Uterus (tissue), 4 donors: ENCODE results near the gene CD302. TPM values are rescaled to one million over a fixed set of nuclear protein-coding genes. Genes with fewer than 3 reads are reported as not detected.

Experiments used
- DNase-seq, 2 donors: peaks; one replicate each; pipeline ENCODE4 v3.0.0-alpha.2; 2019 to 2020
- H3K27ac ChIP-seq, 2 donors: fragments of 200-600 bp; sonication (generic); 1 replicate in 1 of 2; 2 replicates in 1 of 2; pipeline ENCODE4 v1.5.1; 2016 to 2018
- H3K27me3 ChIP-seq, 2 donors: fragments of 200-600 bp; sonication (generic); one replicate each; pipeline ENCODE4 v1.5.1; 2018 to 2019; ENCODE audit warnings: control low read depth in 1 of 2
- H3K36me3 ChIP-seq, 2 donors: fragments of 200-600 bp; sonication (generic); one replicate each; pipeline ENCODE4 v1.5.1; 2019; ENCODE audit warnings: control low read depth in 1 of 2
- H3K4me1 ChIP-seq, 2 donors: fragments of 200-600 bp; sonication (generic); one replicate each; pipeline ENCODE4 v1.5.1; 2018 to 2019; ENCODE audit warnings: control low read depth in 1 of 2
- H3K4me3 ChIP-seq, 2 donors: fragments of 200-600 bp; sonication (generic); 1 replicate in 1 of 2; 2 replicates in 1 of 2; pipeline ENCODE4 v1.5.1; 2018 to 2019; ENCODE audit warnings: mild to moderate bottlenecking in 1 of 2
- H3K9me3 ChIP-seq, 2 donors: fragments of 200-600 bp; sonication (generic); one replicate each; pipeline ENCODE4 v1.5.1; 2019; ENCODE audit warnings: control low read depth in 1 of 2
- POLR2A ChIP-seq, 2 donors: fragments of 450-650 bp; IDR thresholded peaks; one replicate each; pipeline ENCODE4 v1.6.1; 2016; ENCODE audit warnings: antibody characterized with exemption in 2 of 2, mild to moderate bottlenecking in 1 of 2, moderate library complexity in 1 of 2
- intact Hi-C: fragments of 100-400 bp; cut with DNase I; formaldehyde crosslinking; loops from one replicate; pipeline ENCODE4 v1.15.1; 2023; ENCODE audit warnings: low total_unique reads
- total RNA-seq, 4 donors: library from RNA; depleted of rRNA in 3 of 4; stranded (reverse); fragments of >200 nt in 3 of 4; gene quantifications; one replicate each; pipeline versions ENCODE4 v1.1.0 to v1.2.4, GENCODE V29; 2014 to 2023
- TF ChIP-seq, protein P1 (sequence below), 4 experiments: fragments of 200-600 bp in 2 of 4; fragments of 450-650 bp in 2 of 4; sonication (generic) in 2 of 4; IDR thresholded peaks; one replicate each; pipeline ENCODE4 v1.5.1; 2016 to 2019; ENCODE audit warnings: antibody characterized with exemption in 4 of 4, mild to moderate bottlenecking in 2 of 4, moderate library complexity in 1 of 4
- donor health status: DM: yes; HTN: yes; CAD: no.

CD302 gene
- total RNA-seq, 4 donors from 2014 or later = 31.8 to 103 (median 45.5) TPM

DNA sequence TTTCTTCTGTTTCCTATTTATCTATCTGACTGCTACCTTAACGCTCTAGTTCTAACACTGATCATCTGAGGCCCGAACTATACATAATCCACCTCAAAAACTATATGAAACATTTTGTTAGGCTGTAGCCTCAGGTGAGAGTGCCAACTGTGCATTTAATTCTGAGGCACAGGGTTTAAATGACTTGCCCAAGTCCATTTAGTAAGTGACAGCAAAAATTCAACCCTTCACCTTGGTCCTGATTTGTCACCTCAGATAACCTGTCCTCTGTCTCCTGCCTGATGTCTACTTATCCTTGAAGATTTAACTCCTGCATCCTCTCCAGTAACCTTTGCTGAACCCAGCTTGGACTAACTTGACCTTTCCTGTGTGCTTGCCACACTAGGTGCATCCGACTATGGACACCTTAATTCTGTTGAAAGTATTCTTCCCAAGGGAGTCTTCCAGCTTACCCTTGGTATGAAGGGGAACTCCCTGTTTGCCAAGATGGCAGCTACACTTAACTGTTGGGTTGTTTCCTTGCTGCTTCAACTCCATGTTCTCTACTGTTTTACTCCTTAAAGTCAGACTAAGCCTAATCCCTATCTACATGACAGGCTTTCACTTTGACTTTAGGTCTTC, 23.5 kb downstream of the CD302 start:
- Histone ChIP-seq H3K27ac (no peak overlapping the region), H3K4me1 (no peaks in the 10 kb centered on the region), H3K36me3 (no peaks in the 10 kb centered on the region), H3K9me3 (no peaks in the 10 kb centered on the region), H3K27me3 (no peaks in the 10 kb centered on the region), H3K4me3 (no peak overlapping the region)
- intact Hi-C loops = no loop called here
- DNase-seq = no peak
- TF ChIP-seq, protein P1, sequence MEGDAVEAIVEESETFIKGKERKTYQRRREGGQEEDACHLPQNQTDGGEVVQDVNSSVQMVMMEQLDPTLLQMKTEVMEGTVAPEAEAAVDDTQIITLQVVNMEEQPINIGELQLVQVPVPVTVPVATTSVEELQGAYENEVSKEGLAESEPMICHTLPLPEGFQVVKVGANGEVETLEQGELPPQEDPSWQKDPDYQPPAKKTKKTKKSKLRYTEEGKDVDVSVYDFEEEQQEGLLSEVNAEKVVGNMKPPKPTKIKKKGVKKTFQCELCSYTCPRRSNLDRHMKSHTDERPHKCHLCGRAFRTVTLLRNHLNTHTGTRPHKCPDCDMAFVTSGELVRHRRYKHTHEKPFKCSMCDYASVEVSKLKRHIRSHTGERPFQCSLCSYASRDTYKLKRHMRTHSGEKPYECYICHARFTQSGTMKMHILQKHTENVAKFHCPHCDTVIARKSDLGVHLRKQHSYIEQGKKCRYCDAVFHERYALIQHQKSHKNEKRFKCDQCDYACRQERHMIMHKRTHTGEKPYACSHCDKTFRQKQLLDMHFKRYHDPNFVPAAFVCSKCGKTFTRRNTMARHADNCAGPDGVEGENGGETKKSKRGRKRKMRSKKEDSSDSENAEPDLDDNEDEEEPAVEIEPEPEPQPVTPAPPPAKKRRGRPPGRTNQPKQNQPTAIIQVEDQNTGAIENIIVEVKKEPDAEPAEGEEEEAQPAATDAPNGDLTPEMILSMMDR (IDR thresholded peaks at IDR 0.05) = no peak
- no peak for TF ChIP-seq POLR2A (IDR thresholded peaks at IDR 0.05)

DNA sequence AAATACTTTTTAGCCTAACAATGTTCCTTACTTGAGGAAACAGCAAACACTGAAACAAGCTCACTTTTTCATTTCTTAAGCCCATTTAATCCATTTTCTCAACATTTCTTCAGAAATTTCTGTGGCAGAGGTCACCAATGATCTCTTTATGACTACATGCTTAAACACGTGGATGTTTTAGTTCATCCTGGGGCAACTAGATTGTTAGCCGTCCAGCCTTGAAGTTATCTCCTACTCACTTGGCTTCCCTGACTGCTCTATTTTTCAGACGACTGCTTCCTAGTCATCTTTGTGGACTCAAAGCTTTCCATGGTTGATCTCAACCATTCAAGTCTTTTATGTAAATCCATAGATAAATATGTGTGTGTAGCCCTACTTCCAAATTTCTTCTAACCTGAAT, 24.1 kb downstream of the CD302 start:
- no peaks in the 10 kb centered on the region for H3K36me3 ChIP-seq
- no peaks in the 10 kb centered on the region for H3K27me3 ChIP-seq
- intact Hi-C loops = no loop called here
- H3K9me3 ChIP-seq = no peaks in the 10 kb centered on the region
- no peak overlapping the region for H3K4me3 ChIP-seq
- H3K27ac ChIP-seq = no peak overlapping the region
- TF ChIP-seq POLR2A (IDR thresholded peaks at IDR 0.05) = no peak
- no peaks in the 10 kb centered on the region for H3K4me1 ChIP-seq
- no peak for DNase-seq

DNA sequence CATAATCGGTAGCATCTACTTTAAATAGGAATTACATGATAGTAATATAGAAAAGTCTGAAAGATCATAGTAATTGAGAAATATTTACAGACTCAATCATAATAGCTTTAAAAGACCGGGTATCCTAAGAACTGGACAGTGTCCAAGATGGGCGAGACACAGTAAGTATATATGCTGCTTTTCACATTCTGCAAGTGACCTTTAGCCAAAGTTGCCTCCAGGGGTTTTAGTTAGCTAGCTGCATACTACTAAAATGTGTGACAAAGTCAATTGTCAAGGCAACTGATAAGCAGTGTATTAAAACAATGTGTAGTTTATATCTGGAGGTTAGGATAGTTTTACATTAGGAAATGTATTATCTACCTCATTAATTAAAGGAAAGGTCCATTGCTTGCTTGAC, 24.6 kb downstream of the CD302 start:
- Histone ChIP-seq H3K4me1 (no peaks in the 10 kb centered on the region), H3K4me3 (no peak overlapping the region), H3K27ac (no peak overlapping the region), H3K9me3 (no peaks in the 10 kb centered on the region), H3K36me3 (no peaks in the 10 kb centered on the region), H3K27me3 (no peaks in the 10 kb centered on the region)
- intact Hi-C loops = no loop called here
- DNase-seq = no peak
- no peak for TF ChIP-seq POLR2A (IDR thresholded peaks at IDR 0.05)
- TF ChIP-seq, protein P1 (IDR thresholded peaks at IDR 0.05) = no peak

DNA sequence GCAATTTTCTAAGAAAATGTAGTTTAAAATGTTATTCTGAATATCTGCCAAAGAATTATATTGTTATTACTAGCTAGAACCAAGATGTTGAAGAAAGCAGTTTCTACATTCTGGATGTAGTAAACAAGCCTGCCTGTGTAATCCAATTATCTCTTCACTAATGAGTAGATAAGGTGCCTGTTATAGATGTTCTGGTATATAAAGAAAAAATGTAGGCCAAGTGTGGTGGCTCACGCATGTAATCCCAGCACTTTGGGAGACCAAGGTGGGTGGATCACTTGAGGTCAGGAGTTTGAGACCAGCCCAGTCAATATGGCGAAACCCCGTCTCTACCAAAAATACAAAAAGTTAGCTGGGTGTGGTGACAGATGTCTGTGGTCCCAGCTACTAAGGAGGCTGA, 28.9 kb downstream of the CD302 start:
- Histone ChIP-seq H3K4me3 (no peak overlapping the region), H3K27ac (no peak overlapping the region), H3K27me3 (no peaks in the 10 kb centered on the region), H3K36me3 (peaks cover 0 to 4% of the 10 kb centered on the region in 2 donors), H3K4me1 (no peaks in the 10 kb centered on the region), H3K9me3 (no peaks in the 10 kb centered on the region)
- no peak for TF ChIP-seq POLR2A (IDR thresholded peaks at IDR 0.05)
- TF ChIP-seq, protein P1 (IDR thresholded peaks at IDR 0.05) = no peak
- DNase-seq = no peak
- intact Hi-C loops = no loop called here

DNA sequence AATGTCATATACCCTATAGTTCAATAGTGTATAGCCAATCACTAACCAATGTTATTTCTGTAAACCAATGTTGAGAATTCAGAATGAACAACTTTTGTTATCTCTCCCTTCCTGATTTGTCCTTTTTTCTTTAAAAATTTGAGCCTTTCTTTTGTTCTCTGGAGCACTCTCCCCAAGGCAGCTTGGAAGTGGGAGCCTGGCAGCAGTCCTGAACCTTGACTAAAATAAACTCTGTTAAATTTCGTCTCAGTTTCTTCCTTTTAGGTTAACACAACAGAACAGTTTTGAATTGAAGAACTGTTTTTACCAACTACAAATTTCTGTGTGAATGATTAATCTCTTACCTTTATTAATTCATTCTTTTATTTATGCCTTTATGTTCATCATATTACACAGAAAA, 35.9 kb downstream of the CD302 start:
- no peak for TF ChIP-seq POLR2A (IDR thresholded peaks at IDR 0.05)
- TF ChIP-seq, protein P1 (IDR thresholded peaks at IDR 0.05) = no peak
- H3K9me3 ChIP-seq = no peaks in the 10 kb centered on the region
- no peak for DNase-seq
- no peaks in the 10 kb centered on the region for H3K36me3 ChIP-seq
- no peak overlapping the region for H3K27ac ChIP-seq
- H3K4me3 ChIP-seq = no peak overlapping the region
- intact Hi-C loops = no loop called here
- no peaks in the 10 kb centered on the region for H3K4me1 ChIP-seq
- no peaks in the 10 kb centered on the region for H3K27me3 ChIP-seq

DNA sequence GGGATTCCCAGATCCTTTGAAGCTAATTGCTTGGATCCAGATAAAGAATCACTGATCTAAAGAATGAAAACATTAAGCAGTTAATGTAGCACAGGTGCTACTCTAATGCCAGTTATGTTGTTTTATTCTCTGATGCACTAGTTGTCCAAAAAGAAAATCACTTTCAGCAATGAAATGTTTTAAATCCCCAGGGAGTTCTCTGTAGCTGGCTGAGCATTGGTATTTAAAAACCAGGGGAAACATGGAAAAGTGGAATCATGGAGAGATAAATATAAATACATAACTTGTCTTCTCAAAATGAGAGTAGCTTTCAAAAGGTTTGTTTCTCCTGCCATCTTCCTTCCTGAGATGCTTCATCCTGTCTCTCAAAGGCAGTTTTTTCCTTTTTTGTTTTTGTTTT, 37.7 kb downstream of the CD302 start:
- TF ChIP-seq POLR2A (IDR thresholded peaks at IDR 0.05) = no peak
- TF ChIP-seq, protein P1 (IDR thresholded peaks at IDR 0.05) = no peak
- no peak overlapping the region for H3K4me3 ChIP-seq
- DNase-seq = no peak
- H3K36me3 ChIP-seq = no peaks in the 10 kb centered on the region
- no peaks in the 10 kb centered on the region for H3K4me1 ChIP-seq
- H3K27me3 ChIP-seq = no peaks in the 10 kb centered on the region
- H3K9me3 ChIP-seq = no peaks in the 10 kb centered on the region
- H3K27ac ChIP-seq = no peak overlapping the region
- intact Hi-C loops = no loop called here
